Mesodermal cell (in vitro differentiated cells): ENCODE measurements around the gene DLGAP1.

Experiments used
- H3K27ac ChIP-seq: 2 replicates; pipeline ENCODE4 v1.7.0; 2013; ENCODE audit warnings: mild to moderate bottlenecking, low read depth, low read length, moderate library complexity; ENCODE audit not compliant: severe bottlenecking
- H3K36me3 ChIP-seq: 2 replicates; pipeline ENCODE4 v1.7.1; 2013; ENCODE audit warnings: mild to moderate bottlenecking, low read length, moderate library complexity; ENCODE audit not compliant: control insufficient read depth, insufficient read depth
- H3K4me1 ChIP-seq: one replicate; pipeline ENCODE4 v1.7.1; 2013; ENCODE audit warnings: mild to moderate bottlenecking, low read length; ENCODE audit not compliant: insufficient read depth, control insufficient read depth, poor library complexity, severe bottlenecking
- H3K4me3 ChIP-seq: 2 replicates; pipeline ENCODE4 v1.7.0; 2013; ENCODE audit warnings: low read length, control low read depth, mild to moderate bottlenecking; ENCODE audit not compliant: insufficient read depth, poor library complexity, severe bottlenecking; ENCODE audit errors: extremely low read depth
- H3K9me3 ChIP-seq: 2 replicates; pipeline ENCODE4 v1.7.1; 2013; ENCODE audit warnings: mild to moderate bottlenecking, low read length, moderate library complexity; ENCODE audit not compliant: control insufficient read depth
- WGBS, 2 experiments: methylation state at CpG; one replicate each; pipeline ENCODE4 v1.1.5; 2013; ENCODE audit warnings: missing lambda C conversion rate in 2 of 2; ENCODE audit not compliant: insufficient coverage in 2 of 2; 5-methylcytosine and 5-hydroxymethylcytosine counted together

Gene DLGAP1

GRCh38 chr18:3998698-3999333 lies 456.3 kb downstream of the DLGAP1 start:
- H3K4me3 ChIP-seq: no peak overlapping the region
- WGBS, 2 experiments: no CpG with 5 or more reads among the region's 4 CpGs
- H3K27ac ChIP-seq: no peak overlapping the region
- no peaks in the 10 kb centered on the region for H3K4me1 ChIP-seq
- H3K9me3 ChIP-seq: no peaks in the 10 kb centered on the region
- H3K36me3 ChIP-seq: no peaks in the 10 kb centered on the region

- H3K36me3 ChIP-seq: no peaks in the 10 kb centered on the region
- no peaks in the 10 kb centered on the region for H3K4me1 ChIP-seq
- 23 to 29% methylated on average over 4 to 5 of the region's 8 CpGs for WGBS, 2 experiments
- no peak overlapping the region for H3K27ac ChIP-seq
- H3K9me3 ChIP-seq: no peaks in the 10 kb centered on the region
- H3K4me3 ChIP-seq: no peak overlapping the region
These were observed 459.5 kb downstream of the DLGAP1 start for GRCh38 chr18:3995476-3996102.

DNA sequence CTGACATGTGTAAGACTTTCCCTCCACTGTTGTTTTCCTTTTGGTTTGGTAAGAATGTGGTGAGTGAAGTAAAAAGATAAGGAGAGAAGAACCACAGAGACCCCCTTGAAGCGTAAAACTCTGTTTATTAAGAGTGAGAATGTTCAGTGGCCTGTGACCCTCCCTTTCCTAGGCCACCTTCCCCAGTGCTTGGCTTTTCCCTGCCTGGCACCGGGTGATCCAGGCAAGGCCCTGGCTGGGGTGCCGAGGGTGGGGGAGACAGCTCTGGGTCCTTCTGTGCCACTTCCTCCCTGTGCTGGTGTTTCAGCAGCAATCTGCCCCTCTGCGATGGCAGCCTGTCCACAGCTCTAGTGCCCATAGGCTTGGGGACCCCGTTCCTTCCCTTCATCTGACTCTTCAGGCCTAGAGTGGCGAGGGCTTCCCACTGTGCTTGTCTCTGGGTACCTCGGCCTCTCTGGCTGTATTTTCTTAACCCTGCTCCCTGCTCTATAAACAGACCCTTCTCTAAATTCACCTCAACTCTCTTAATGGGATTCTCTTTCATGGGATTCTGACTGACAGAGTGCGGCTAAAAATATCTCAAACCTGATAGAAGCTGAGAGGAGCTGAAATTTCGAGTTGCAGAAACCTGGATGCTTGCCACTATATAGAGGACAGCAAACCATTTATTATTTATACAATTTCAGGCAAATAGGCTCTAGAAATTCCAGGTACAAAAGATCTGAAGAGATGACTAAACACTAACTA lies 461.0 kb downstream of the DLGAP1 start:
- no peak overlapping the region for H3K4me3 ChIP-seq
- no peak overlapping the region for H3K27ac ChIP-seq
- H3K4me1 ChIP-seq: no peaks in the 10 kb centered on the region
- no peaks in the 10 kb centered on the region for H3K9me3 ChIP-seq
- WGBS, 2 experiments: 82 to 89% methylated on average over 6 of the region's 9 CpGs
- H3K36me3 ChIP-seq: no peaks in the 10 kb centered on the region

GRCh38 chr18:3985664-3986063 lies 469.4 kb downstream of the DLGAP1 start:
- no peak overlapping the region for H3K4me3 ChIP-seq
- H3K4me1 ChIP-seq: no peaks in the 10 kb centered on the region
- 100% methylated on average over 1 to 2 of the region's 2 CpGs for WGBS, 2 experiments
- H3K9me3 ChIP-seq: no peaks in the 10 kb centered on the region
- H3K36me3 ChIP-seq: no peaks in the 10 kb centered on the region
- H3K27ac ChIP-seq: no peak overlapping the region

DNA sequence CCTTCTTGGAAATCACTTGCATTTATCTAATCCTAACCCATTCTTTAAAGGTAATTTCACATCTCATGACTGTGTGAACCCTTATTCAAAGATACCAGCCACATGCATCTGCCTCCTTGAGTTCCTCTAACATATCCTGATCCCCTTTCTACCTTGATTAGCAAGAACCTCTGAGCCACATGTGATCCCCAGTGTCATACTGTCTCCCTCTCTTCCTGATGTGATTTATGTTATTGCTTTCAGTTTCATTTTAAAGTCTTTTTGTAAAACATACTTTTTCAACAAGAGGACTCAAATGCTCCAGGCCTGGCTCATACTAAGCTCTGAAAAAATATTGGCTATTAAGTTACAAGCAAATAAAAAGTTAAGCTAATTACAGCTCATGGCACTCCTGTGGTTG lies 470.1 kb downstream of the DLGAP1 start:
- H3K27ac ChIP-seq: no peak overlapping the region
- H3K4me3 ChIP-seq: no peak overlapping the region
- no peaks in the 10 kb centered on the region for H3K4me1 ChIP-seq
- no peaks in the 10 kb centered on the region for H3K9me3 ChIP-seq
- no peaks in the 10 kb centered on the region for H3K36me3 ChIP-seq

DNA sequence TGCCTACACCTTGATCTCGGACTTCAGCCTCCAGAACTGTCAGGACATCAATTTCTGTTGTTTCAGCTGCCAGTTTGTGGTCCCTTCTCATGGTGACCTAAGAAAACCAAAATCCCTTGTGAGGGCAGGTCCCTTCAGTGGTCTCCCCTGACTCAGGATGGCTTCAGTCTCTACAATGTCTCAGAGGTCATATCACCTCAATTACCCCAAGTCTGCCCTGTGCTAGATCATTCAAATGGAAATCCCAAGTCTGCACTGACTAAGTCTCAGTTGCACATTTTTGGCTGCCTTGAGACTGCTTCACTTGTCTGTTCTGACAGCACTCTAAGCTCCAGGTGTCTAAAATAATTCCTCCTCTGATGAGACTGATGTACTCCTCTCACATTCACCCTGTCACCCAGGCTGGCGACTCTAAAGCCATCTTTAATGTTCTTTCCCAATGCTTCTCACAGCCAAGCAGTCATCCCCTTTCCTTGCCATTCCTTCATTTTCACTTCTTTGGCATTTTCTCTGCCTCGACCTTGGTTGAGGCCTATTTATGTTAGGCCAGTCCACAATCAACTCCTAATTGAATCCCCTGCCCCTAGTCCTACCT lies 470.8 kb downstream of the DLGAP1 start:
- 90 to 95% methylated on average over 3 of the region's 3 CpGs for WGBS, 2 experiments
- no peak overlapping the region for H3K27ac ChIP-seq
- H3K9me3 ChIP-seq: peaks cover under 1% of the 10 kb centered on the region
- no peaks in the 10 kb centered on the region for H3K4me1 ChIP-seq
- H3K36me3 ChIP-seq: no peaks in the 10 kb centered on the region
- H3K4me3 ChIP-seq: no peak overlapping the region

- Histone ChIP-seq H3K9me3 (peaks cover 5% of the 10 kb centered on the region), H3K27ac (no peak overlapping the region), H3K4me3 (no peak overlapping the region), H3K36me3 (no peaks in the 10 kb centered on the region), H3K4me1 (no peaks in the 10 kb centered on the region)
- no CpG with 5 or more reads among the region's 5 CpGs for WGBS, 2 experiments
These were observed 471.6 kb downstream of the DLGAP1 start for GRCh38 chr18:3983351-3983969.

- Histone ChIP-seq H3K4me3 (no peak overlapping the region), H3K9me3 (peaks cover 5% of the 10 kb centered on the region), H3K27ac (no peak overlapping the region), H3K36me3 (no peaks in the 10 kb centered on the region), H3K4me1 (no peaks in the 10 kb centered on the region)
- WGBS, 2 experiments: 86% methylated on average over 1 of the region's 3 CpGs; no CpG with 5 or more reads in 1 of the 2 experiments
These were observed 472.6 kb downstream of the DLGAP1 start for GRCh38 chr18:3982541-3982940.

DNA sequence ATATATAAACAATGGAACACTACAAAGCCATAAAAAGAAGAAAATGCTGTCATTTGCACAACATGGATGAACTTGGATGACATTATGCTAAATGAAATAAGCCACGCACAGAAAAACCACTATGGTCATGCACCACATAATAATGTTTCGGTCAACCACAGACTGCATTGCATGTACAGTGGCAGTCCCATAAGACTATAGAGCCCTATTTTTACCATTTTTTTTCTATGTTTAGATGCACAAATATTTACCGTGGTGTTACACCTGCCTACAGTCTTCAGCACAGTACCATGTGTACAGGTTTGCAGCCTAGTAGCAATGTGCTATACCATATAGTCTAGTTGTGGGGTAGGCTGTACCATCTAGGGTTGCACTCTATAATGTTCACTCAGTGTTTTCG lies 476.1 kb downstream of the DLGAP1 start:
- Histone ChIP-seq H3K4me1 (no peaks in the 10 kb centered on the region), H3K4me3 (no peak overlapping the region), H3K9me3 (peaks cover 5% of the 10 kb centered on the region), H3K27ac (no peak overlapping the region), H3K36me3 (no peaks in the 10 kb centered on the region)
- WGBS, 2 experiments: 96 to 100% methylated on average over 2 of the region's 4 CpGs

DNA sequence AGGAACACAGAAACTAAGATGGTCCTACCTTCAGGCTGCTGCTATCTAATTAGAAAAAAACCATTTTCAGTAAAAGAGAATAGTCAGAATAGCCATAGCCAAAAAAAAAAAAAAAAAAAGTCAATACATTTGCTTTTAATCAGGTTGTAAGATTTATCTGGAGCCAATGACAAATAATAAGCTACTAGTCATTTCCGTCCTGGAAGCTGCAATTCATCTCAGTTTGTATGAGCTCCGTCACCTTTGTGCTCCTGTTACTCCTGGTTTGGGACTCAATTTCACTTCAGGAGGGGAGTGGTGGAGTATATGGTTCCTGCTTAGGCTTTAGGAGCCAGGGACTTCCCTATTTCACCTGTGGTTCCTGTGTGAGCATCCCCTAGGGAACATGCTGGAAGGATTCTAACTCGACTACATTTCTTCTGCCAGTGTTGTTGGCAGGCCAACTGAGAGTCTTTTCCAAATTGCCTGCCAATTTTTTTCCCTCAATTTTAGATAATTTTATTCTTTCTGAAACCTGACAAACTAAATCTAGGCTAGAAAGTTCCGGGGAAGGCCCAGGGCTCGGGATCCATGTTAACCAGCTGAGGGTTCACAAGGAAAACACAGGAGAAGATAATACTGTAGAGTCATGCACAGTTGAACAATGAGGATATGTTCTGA lies 481.8 kb downstream of the DLGAP1 start:
- no peaks in the 10 kb centered on the region for H3K4me1 ChIP-seq
- no peak overlapping the region for H3K27ac ChIP-seq
- no peak overlapping the region for H3K4me3 ChIP-seq
- H3K36me3 ChIP-seq: no peaks in the 10 kb centered on the region
- 73 to 80% methylated on average over 3 to 5 of the region's 5 CpGs for WGBS, 2 experiments
- H3K9me3 ChIP-seq: no peaks in the 10 kb centered on the region
